ENCODE results near the gene OSBPL6. TPM values are rescaled to one million over a fixed set of nuclear protein-coding genes. Genes with fewer than 3 reads are reported as not detected.

The OSBPL6 gene
- polyA plus RNA-seq, 1 donor (not counting 4 experiments of a cell fraction or from before 2014, with no cell fraction given) = 11.6 TPM

DNA sequence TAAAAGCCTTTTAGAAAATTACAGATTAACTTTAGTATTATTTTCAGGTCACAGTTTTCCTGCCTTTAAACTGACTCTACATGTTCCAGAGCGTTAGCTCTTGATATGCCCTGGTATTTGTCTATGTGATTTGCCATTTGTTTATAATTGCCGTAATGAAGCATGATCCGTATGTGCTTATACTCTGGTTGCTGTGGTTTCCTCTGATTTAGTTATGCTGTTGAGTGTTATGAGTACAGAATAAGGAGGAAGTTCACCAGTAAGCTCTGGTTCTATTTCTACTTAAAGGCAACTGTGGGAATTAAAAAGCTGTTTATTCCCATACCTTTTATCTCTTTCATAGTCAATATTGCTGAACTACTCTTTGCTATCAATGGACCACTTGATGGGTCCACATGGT lies 123.5 kb downstream of the OSBPL6 start:
- Histone ChIP-seq H3K79me2 (ENCODE audit: control insufficient read depth, insufficient read depth, low read length) (no peaks in the 10 kb centered on the region), H2AFZ (ENCODE audit: control insufficient read depth, low read length) (no peak overlapping the region), H3K4me2 (ENCODE audit: control insufficient read depth, extremely low read depth, insufficient read depth, low read depth, low read length) (no peak overlapping the region), H3K9me3 (ENCODE audit: control insufficient read depth, low read depth, low read length) (no peaks in the 10 kb centered on the region), H3K27ac (ENCODE audit: control insufficient read depth, insufficient read depth, low read length) (no peak overlapping the region), H4K20me1 (ENCODE audit: control insufficient read depth, extremely low read depth, insufficient read depth, low read length) (no peaks in the 10 kb centered on the region), H3K9ac (ENCODE audit: control insufficient read depth, extremely low read depth, insufficient read depth, low read length) (no peak overlapping the region), H3K4me1 (ENCODE audit: control insufficient read depth, extremely low read depth, insufficient read depth, low read length) (no peaks in the 10 kb centered on the region), H3K36me3 (ENCODE audit: control insufficient read depth in 2 of 2, extremely low read depth in 1 of 2, insufficient read depth in 2 of 2, low read length in 2 of 2) (peaks cover 0 to 1% of the 10 kb centered on the region in 2 experiments), H3K4me3 (ENCODE audit: control insufficient read depth in 2 of 3, extremely low read depth in 1 of 3, insufficient read depth in 2 of 3, low read depth in 1 of 3, low read length in 3 of 3) (no peak overlapping the region), H3K9me1 (ENCODE audit: control insufficient read depth, extremely low read depth, insufficient read depth, low read length) (no peaks in the 10 kb centered on the region), H3K27me3 (ENCODE audit: control insufficient read depth, extremely low read depth, insufficient read depth, low read length) (no peaks in the 10 kb centered on the region)
- no peak for DNase-seq (ENCODE audit: low read depth, low spot score)
- dilution Hi-C loops (cut with MboI; ENCODE audit: extremely low pct_ligation_motif_present, low sequenced_read_pairs) = no loop called here
- TF ChIP-seq, protein P1, sequence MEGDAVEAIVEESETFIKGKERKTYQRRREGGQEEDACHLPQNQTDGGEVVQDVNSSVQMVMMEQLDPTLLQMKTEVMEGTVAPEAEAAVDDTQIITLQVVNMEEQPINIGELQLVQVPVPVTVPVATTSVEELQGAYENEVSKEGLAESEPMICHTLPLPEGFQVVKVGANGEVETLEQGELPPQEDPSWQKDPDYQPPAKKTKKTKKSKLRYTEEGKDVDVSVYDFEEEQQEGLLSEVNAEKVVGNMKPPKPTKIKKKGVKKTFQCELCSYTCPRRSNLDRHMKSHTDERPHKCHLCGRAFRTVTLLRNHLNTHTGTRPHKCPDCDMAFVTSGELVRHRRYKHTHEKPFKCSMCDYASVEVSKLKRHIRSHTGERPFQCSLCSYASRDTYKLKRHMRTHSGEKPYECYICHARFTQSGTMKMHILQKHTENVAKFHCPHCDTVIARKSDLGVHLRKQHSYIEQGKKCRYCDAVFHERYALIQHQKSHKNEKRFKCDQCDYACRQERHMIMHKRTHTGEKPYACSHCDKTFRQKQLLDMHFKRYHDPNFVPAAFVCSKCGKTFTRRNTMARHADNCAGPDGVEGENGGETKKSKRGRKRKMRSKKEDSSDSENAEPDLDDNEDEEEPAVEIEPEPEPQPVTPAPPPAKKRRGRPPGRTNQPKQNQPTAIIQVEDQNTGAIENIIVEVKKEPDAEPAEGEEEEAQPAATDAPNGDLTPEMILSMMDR (optimal IDR thresholded peaks at IDR 0.05 in 1 of 3, IDR thresholded peaks at IDR 0.05 in 1 of 3, conservative IDR thresholded peaks at IDR 0.05 in 1 of 3; ENCODE audit: extremely low read depth in 1 of 3, insufficient read depth in 2 of 3, low read length in 3 of 3) = no peak
- no peak for TF ChIP-seq EZH2 (IDR thresholded peaks at IDR 0.05; ENCODE audit: low read length)
- no peak for FAIRE-seq

DNA sequence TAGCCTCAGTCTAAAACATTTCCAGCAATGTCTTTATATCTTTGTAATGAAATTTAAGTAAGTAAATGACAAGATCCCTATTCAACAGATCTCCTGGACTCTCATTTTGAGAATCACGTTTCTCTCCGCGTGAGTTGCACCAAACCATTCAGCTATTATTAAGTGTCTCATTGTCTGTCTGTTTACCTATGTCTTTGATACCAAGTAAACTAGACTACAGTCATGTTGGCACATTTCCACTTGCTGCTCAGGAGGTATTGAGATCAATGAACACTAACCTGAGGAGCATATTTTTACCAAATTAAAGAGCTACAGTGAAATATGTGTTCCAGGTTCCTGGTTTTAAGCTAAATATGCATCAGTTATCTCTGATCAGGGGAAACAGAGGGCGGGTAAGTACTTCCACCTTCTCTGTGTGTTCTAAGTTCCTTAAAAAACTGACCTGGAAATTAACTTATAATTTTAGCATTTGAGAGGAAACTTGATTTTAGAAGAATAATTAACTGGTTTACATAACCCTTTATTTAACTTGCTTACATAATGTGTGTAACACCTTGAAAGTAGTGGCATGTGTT lies 125.8 kb downstream of the OSBPL6 start:
- peak; percentile 9 for FAIRE-seq
- Histone ChIP-seq H3K4me1 (ENCODE audit: control insufficient read depth, extremely low read depth, insufficient read depth, low read length) (no peaks in the 10 kb centered on the region), H3K27me3 (ENCODE audit: control insufficient read depth, extremely low read depth, insufficient read depth, low read length) (no peaks in the 10 kb centered on the region), H3K36me3 (ENCODE audit: control insufficient read depth in 2 of 2, extremely low read depth in 1 of 2, insufficient read depth in 2 of 2, low read length in 2 of 2) (no peaks in the 10 kb centered on the region), H3K9me1 (ENCODE audit: control insufficient read depth, extremely low read depth, insufficient read depth, low read length) (no peaks in the 10 kb centered on the region), H3K4me2 (ENCODE audit: control insufficient read depth, extremely low read depth, insufficient read depth, low read depth, low read length) (no peak overlapping the region), H3K9me3 (ENCODE audit: control insufficient read depth, low read depth, low read length) (no peaks in the 10 kb centered on the region), H2AFZ (ENCODE audit: control insufficient read depth, low read length) (no peak overlapping the region), H3K27ac (ENCODE audit: control insufficient read depth, insufficient read depth, low read length) (no peak overlapping the region), H4K20me1 (ENCODE audit: control insufficient read depth, extremely low read depth, insufficient read depth, low read length) (no peaks in the 10 kb centered on the region), H3K9ac (ENCODE audit: control insufficient read depth, extremely low read depth, insufficient read depth, low read length) (no peak overlapping the region), H3K79me2 (ENCODE audit: control insufficient read depth, insufficient read depth, low read length) (no peaks in the 10 kb centered on the region), H3K4me3 (ENCODE audit: control insufficient read depth in 2 of 3, extremely low read depth in 1 of 3, insufficient read depth in 2 of 3, low read depth in 1 of 3, low read length in 3 of 3) (no peak overlapping the region)
- no peak for TF ChIP-seq EZH2 (IDR thresholded peaks at IDR 0.05; ENCODE audit: low read length)
- TF ChIP-seq, protein P1 (optimal IDR thresholded peaks at IDR 0.05 in 1 of 3, IDR thresholded peaks at IDR 0.05 in 1 of 3, conservative IDR thresholded peaks at IDR 0.05 in 1 of 3; ENCODE audit: extremely low read depth in 1 of 3, insufficient read depth in 2 of 3, low read length in 3 of 3) = no peak
- dilution Hi-C loops (cut with MboI; ENCODE audit: extremely low pct_ligation_motif_present, low sequenced_read_pairs) = no loop called here
- DNase-seq (ENCODE audit: low read depth, low spot score) = no peak

Data from keratinocyte (primary cell).